H1 (cell line): Measurements from ENCODE around the gene CAMTA1. TPM values are rescaled to one million over a fixed set of nuclear protein-coding genes. Genes with fewer than 3 reads are reported as not detected.

Experiments used
- CTCF ChIA-PET: fragments of 300-600 bp; sonication (Branson Sonifier 250); formaldehyde crosslinking; loops from one replicate; lab custom pipeline; 2021; ENCODE audit not compliant: partially characterized antibody; lab: Charles Lee
- POLR2A ChIA-PET: fragments of 300-600 bp; sonication (Branson Sonifier 250); formaldehyde crosslinking; loops from one replicate; lab custom pipeline; 2021; ENCODE audit warnings: inconsistent platforms; ENCODE audit not compliant: partially characterized antibody; lab: Charles Lee
- DNase-seq, 2 experiments: peaks; one replicate each; pipeline versions ENCODE4 v3.0.0 to v3.0.0-alpha.2; 2010 to 2022; ENCODE audit warnings: low spot score in 2 of 2, low read depth in 1 of 2, mixed read lengths in 1 of 2
- FAIRE-seq: peaks from 2 replicates; lab custom pipeline; 2011; peaks lifted over from hg19 to GRCh38; lab: Jason Lieb, UNC
- H2AFZ ChIP-seq: 2 replicates; pipeline ENCODE4 v1.8.1; 2012; ENCODE audit warnings: low read length, inconsistent platforms
- H2AK5ac ChIP-seq: 2 replicates; pipeline ENCODE4 v1.6.1; 2013; ENCODE audit warnings: low read depth, low read length
- H2BK120ac ChIP-seq: replicated peaks from 2 replicates; pipeline ENCODE3; 2013; ENCODE audit warnings: low read depth, low read length, inconsistent platforms
- H2BK12ac ChIP-seq: 2 replicates; pipeline ENCODE4 v1.6.1; 2013; ENCODE audit warnings: low read depth, low read length
- H2BK15ac ChIP-seq: 2 replicates; pipeline ENCODE4 v1.6.1; 2013; ENCODE audit warnings: low read length
- H2BK20ac ChIP-seq: 2 replicates; pipeline ENCODE4 v1.6.1; 2013; ENCODE audit warnings: low read length
- H2BK5ac ChIP-seq: 2 replicates; pipeline ENCODE4 v1.6.1; 2013; ENCODE audit warnings: low read depth, low read length
- H3K14ac ChIP-seq: 2 replicates; pipeline ENCODE4 v1.6.1; 2013; ENCODE audit warnings: inconsistent platforms; ENCODE audit not compliant: insufficient read length
- H3K18ac ChIP-seq: 2 replicates; pipeline ENCODE4 v1.6.1; 2013; ENCODE audit warnings: low read length; ENCODE audit errors: extremely low read depth
- H3K23ac ChIP-seq: 2 replicates; pipeline ENCODE4 v1.6.1; 2013; ENCODE audit warnings: inconsistent platforms; ENCODE audit not compliant: insufficient read length
- H3K23me2 ChIP-seq: 2 replicates; pipeline ENCODE4 v1.6.1; 2013; ENCODE audit warnings: low read depth, low read length
- H3K27ac ChIP-seq: 2 replicates; pipeline ENCODE4 v1.6.1; 2011; ENCODE audit warnings: low read depth, low read length, inconsistent platforms
- H3K27me3 ChIP-seq, 4 experiments: replicated peaks in 1 of 4; 1 replicate in 1 of 4; 2 replicates in 3 of 4; pipeline versions ENCODE4 v1.6.1 to v1.8.1; 2011 to 2013; ENCODE audit warnings: low read length in 3 of 4, mild to moderate bottlenecking in 3 of 4, inconsistent platforms in 2 of 4, mixed read lengths in 2 of 4, moderate library complexity in 1 of 4; ENCODE audit not compliant: control insufficient read depth in 3 of 4, insufficient read depth in 3 of 4; ENCODE audit errors: extremely low read depth in 1 of 4
- H3K36me3 ChIP-seq, 4 experiments: 2 replicates each; pipeline versions ENCODE4 v1.6.1 to v1.8.1; 2011 to 2013; ENCODE audit warnings: mild to moderate bottlenecking in 4 of 4, low read length in 3 of 4, moderate library complexity in 2 of 4, control low read depth in 1 of 4, inconsistent platforms in 1 of 4; ENCODE audit not compliant: insufficient read depth in 4 of 4, control insufficient read depth in 2 of 4
- H3K4ac ChIP-seq: replicated peaks from 2 replicates; pipeline ENCODE3; 2013; ENCODE audit warnings: low read length, low read depth, mixed read lengths, inconsistent platforms; ENCODE audit not compliant: insufficient read length
- H3K4me1 ChIP-seq, 4 experiments: replicated peaks in 1 of 4; 1 replicate in 1 of 4; 2 replicates in 3 of 4; pipeline versions ENCODE4 v1.6.1 to v1.8.1; 2011 to 2013; ENCODE audit warnings: low read length in 3 of 4, inconsistent platforms in 2 of 4, mixed read lengths in 1 of 4; ENCODE audit not compliant: insufficient read depth in 4 of 4, control insufficient read depth in 3 of 4
- H3K4me2 ChIP-seq, 2 experiments: 2 replicates each; pipeline versions ENCODE4 v1.6.1 to v1.8.1; 2011 to 2013; ENCODE audit warnings: low read depth in 2 of 2, low read length in 2 of 2, control low read depth in 1 of 2, inconsistent platforms in 1 of 2, mild to moderate bottlenecking in 1 of 2; ENCODE audit not compliant: insufficient read depth in 1 of 2
- H3K4me3 ChIP-seq, 4 experiments: fragments of 200-600, 300-600 bp in 1 of 4; sonication (generic), shearing (Covaris generic), sonication (Bioruptor Twin) in 1 of 4; 2 replicates each; pipeline versions ENCODE4 v1.5.1 to v1.8.1; 2011 to 2016; ENCODE audit warnings: low read length in 4 of 4, low read depth in 3 of 4, control low read depth in 2 of 4, inconsistent platforms in 2 of 4, mild to moderate bottlenecking in 2 of 4, mixed read lengths in 1 of 4, moderate library complexity in 1 of 4; ENCODE audit not compliant: insufficient read depth in 2 of 4; ENCODE audit errors: extremely low read depth in 1 of 4
- H3K56ac ChIP-seq: replicated peaks from 2 replicates; pipeline ENCODE3; 2013; ENCODE audit warnings: low read depth, mild to moderate bottlenecking, mixed read lengths, low read length, inconsistent platforms; ENCODE audit not compliant: insufficient read length
- H3K79me1 ChIP-seq: 2 replicates; pipeline ENCODE4 v1.6.1; 2013; ENCODE audit warnings: low read depth, low read length, control low read depth
- H3K79me2 ChIP-seq, 2 experiments: 2 replicates each; pipeline versions ENCODE4 v1.6.1 to v1.8.1; 2012 to 2013; ENCODE audit warnings: low read length in 2 of 2, mild to moderate bottlenecking in 2 of 2, inconsistent platforms in 1 of 2; ENCODE audit not compliant: insufficient read depth in 2 of 2, control insufficient read depth in 1 of 2
- H3K9ac ChIP-seq, 4 experiments: replicated peaks in 1 of 4; 1 replicate in 1 of 4; 2 replicates in 3 of 4; pipeline versions ENCODE4 v1.6.1 to v1.8.1; 2011 to 2013; ENCODE audit warnings: low read depth in 3 of 4, low read length in 3 of 4, control low read depth in 2 of 4, mild to moderate bottlenecking in 2 of 4, moderate library complexity in 2 of 4, inconsistent platforms in 1 of 4; ENCODE audit errors: extremely low read depth in 1 of 4
- H3K9me3 ChIP-seq, 2 experiments: 2 replicates each; pipeline versions ENCODE4 v1.6.1 to v1.8.1; 2012 to 2013; ENCODE audit warnings: mild to moderate bottlenecking in 2 of 2, moderate library complexity in 2 of 2, control low read depth in 1 of 2, inconsistent platforms in 1 of 2, low read depth in 1 of 2, low read length in 1 of 2, mixed read lengths in 1 of 2; ENCODE audit not compliant: insufficient read depth in 2 of 2
- H4K20me1 ChIP-seq, 2 experiments: replicated peaks in 1 of 2; 2 replicates each; pipeline versions ENCODE3 to v1.8.1; 2011 to 2013; ENCODE audit warnings: inconsistent platforms in 2 of 2, low read length in 2 of 2, mild to moderate bottlenecking in 1 of 2; ENCODE audit not compliant: insufficient read depth in 2 of 2, control insufficient read depth in 1 of 2
- H4K5ac ChIP-seq: 2 replicates; pipeline ENCODE4 v1.6.1; 2013; ENCODE audit warnings: low read length, low read depth, mixed read lengths, inconsistent platforms; ENCODE audit not compliant: insufficient read length
- H4K8ac ChIP-seq: 2 replicates; pipeline ENCODE4 v1.8.0; 2013; ENCODE audit warnings: mild to moderate bottlenecking, moderate library complexity, low read length, inconsistent platforms; ENCODE audit not compliant: insufficient read depth; ENCODE audit errors: extremely low read depth
- H4K91ac ChIP-seq: replicated peaks from 2 replicates; pipeline ENCODE3; 2013; ENCODE audit warnings: low read length, mixed read lengths, inconsistent platforms; ENCODE audit not compliant: insufficient read length
- POU5F1 ChIP-seq: IDR thresholded peaks from 2 replicates; pipeline ENCODE4 v1.6.1; 2011; ENCODE audit warnings: low read depth, mild to moderate bottlenecking, low read length, moderate library complexity
- TAF1 ChIP-seq: IDR thresholded peaks from 2 replicates; pipeline ENCODE4 v1.6.1; 2011; ENCODE audit warnings: mild to moderate bottlenecking, low read depth, low read length
- YY1 ChIP-seq: IDR thresholded peaks from 2 replicates; pipeline ENCODE4 v1.6.1; 2011; ENCODE audit warnings: low read depth, mild to moderate bottlenecking, low read length
- ZNF274 ChIP-seq: IDR thresholded peaks from 2 replicates; pipeline ENCODE4 v1.7.0; 2012; ENCODE audit warnings: low read length, borderline replicate concordance; ENCODE audit errors: extremely low read depth
- WGBS, 2 experiments: shearing (Covaris generic) in 1 of 2; methylation state at CpG; one replicate each; pipeline versions ENCODE4 v1.1.6 to v1.1.7; 2013 to 2015; ENCODE audit warnings: low lambda C conversion rate in 2 of 2, mixed read lengths in 2 of 2, inconsistent platforms in 1 of 2, low coverage in 1 of 2, missing lambda C conversion rate in 1 of 2; ENCODE audit not compliant: insufficient replicate concordance in 2 of 2, insufficient coverage in 1 of 2, insufficient read length in 1 of 2; ENCODE audit errors: extremely low coverage in 1 of 2, missing lambda C conversion rate in 1 of 2; 5-methylcytosine and 5-hydroxymethylcytosine counted together
- polyA plus RNA-seq, 7 experiments: library from polyadenylated mRNA; depleted of rRNA in 3 of 7; stranded (reverse) in 5 of 7; unstranded in 2 of 7; fragments of >200 nt in 5 of 7; fragments of 200-250 nt in 2 of 7; gene quantifications; 1 replicate in 5 of 7; 2 replicates in 1 of 7; 4 replicates in 1 of 7; pipeline versions ENCODE4 v1.2.1 to v1.2.3, GENCODE V29; 2011 to 2013; ENCODE audit warnings: missing spikeins in 2 of 7, mixed read lengths in 2 of 7
- total RNA-seq: library from RNA; stranded (reverse); fragmentation: NEBNext Ultra II Directional; extraction: Animal tissue kit (Norgen Biotek cat#: 25700); gene quantifications from 2 replicates; pipeline ENCODE4 v1.2.1, GENCODE V29; 2021

The CAMTA1 gene
- total and polyA plus RNA-seq, 2 of the 8 experiments (the other 6 are each of a cell fraction or from before 2014, with no cell fraction given): 65.0 to 119 TPM

DNA sequence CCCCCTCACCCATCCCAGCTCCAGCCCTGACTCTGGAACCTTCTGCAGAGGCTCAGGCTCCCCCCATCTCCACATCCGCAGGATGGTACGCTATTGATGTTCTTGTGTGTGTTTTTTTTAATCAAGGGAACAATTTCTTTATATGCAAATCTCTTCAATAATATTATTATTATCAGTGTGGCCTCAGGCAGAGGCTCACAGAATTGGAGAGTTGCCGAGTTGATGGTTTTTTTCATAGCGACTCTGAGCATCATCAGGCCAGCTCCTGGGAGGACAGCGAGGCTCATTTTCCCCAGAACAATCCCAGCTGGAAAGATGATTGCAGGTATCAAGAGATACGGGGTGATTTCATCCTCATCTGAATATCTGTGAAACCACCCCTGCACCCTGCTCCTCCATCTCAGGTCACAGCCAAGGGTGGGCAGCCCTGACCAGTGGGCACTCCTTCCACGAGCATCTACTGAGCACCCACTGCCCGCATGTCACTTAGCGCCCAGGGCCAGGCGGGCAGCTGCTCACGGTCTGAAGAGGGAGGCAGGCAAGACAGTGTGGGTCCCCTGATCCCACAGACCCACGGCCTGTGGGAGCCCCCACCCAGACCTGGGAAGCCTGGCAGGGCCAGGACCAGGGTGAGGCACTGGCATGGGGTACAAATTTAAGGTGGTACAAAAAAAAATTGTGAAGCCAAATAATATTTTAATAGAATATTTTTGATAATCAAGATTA is 740.2 kb downstream of the CAMTA1 start:
- no peak overlapping the region for H3K27ac ChIP-seq
- H3K4me3 ChIP-seq: no peak overlapping the region
- no peak overlapping the region for H4K91ac ChIP-seq
- no peaks in the 10 kb centered on the region for H3K79me2 ChIP-seq
- no peaks in the 10 kb centered on the region for H3K9me3 ChIP-seq
- H3K36me3 ChIP-seq: no peaks in the 10 kb centered on the region
- no peak overlapping the region for H3K23ac ChIP-seq
- no peak overlapping the region for H2BK15ac ChIP-seq
- no peak for FAIRE-seq
- no peak for DNase-seq
- no peak overlapping the region; a peak in 1 of 7 replicates for H3K9ac ChIP-seq
- H3K56ac ChIP-seq: no peak overlapping the region
- H3K14ac ChIP-seq: no peak overlapping the region
- no peaks in the 10 kb centered on the region for H3K23me2 ChIP-seq
- peaks cover 0 to 4% (median 2%) of the 10 kb centered on the region in 4 experiments; a peak in 3 of 7 replicates for H3K4me1 ChIP-seq
- no peaks in the 10 kb centered on the region for H3K79me1 ChIP-seq
- no peaks in the 10 kb centered on the region for H3K27me3 ChIP-seq
- H3K4me2 ChIP-seq: no peak overlapping the region
- H3K4ac ChIP-seq: no peak overlapping the region
- ChIA-PET POLR2A (no interaction called here), CTCF (interaction anchor here (2.5 to 4.4 kb wide), 2 partner anchors 15 to 51 kb away, joined by 8 to 19 read pairs; no protein-coding TSS in a partner anchor)
- H2BK120ac ChIP-seq: no peak overlapping the region
- H2BK5ac ChIP-seq: no peak overlapping the region
- H4K8ac ChIP-seq: no peak overlapping the region
- no peak overlapping the region for H2BK12ac ChIP-seq
- H2BK20ac ChIP-seq: no peak overlapping the region
- no peak overlapping the region for H2AFZ ChIP-seq
- no peak overlapping the region for H4K5ac ChIP-seq
- WGBS, 2 experiments: 91% methylated on average over 12 of the region's 12 CpGs; no CpG with 5 or more reads in 1 of the 2 experiments
- H3K18ac ChIP-seq: no peak overlapping the region
- no peaks in the 10 kb centered on the region for H4K20me1 ChIP-seq
- TF ChIP-seq ZNF274 (no peak), YY1 (no peak), TAF1 (no peak), POU5F1 (no peak)
- no peak overlapping the region for H2AK5ac ChIP-seq
